NB4 (cell line): ENCODE results near the gene PCDH12.

Experiments used
- DNase-seq: peaks from one replicate; pipeline ENCODE4 v3.0.0; 2010; ENCODE audit warnings: low read depth
- H3K4me3 ChIP-seq: one replicate; pipeline ENCODE4 v1.5.1; 2011; ENCODE audit warnings: mild to moderate bottlenecking, low read depth, low read length, moderate library complexity
- MAX ChIP-seq: IDR thresholded peaks from 2 replicates; pipeline ENCODE4 v1.6.1; 2011; ENCODE audit warnings: low read depth, low read length
- MYC ChIP-seq: IDR thresholded peaks from 2 replicates; pipeline ENCODE4 v1.6.1; 2011; ENCODE audit warnings: low read depth, low read length
- POLR2A ChIP-seq: IDR thresholded peaks from 2 replicates; pipeline ENCODE4 v1.6.1; 2011; ENCODE audit warnings: mild to moderate bottlenecking; ENCODE audit not compliant: insufficient read length; ENCODE audit errors: extremely low read depth
- TF ChIP-seq, protein P1 (sequence below): IDR thresholded peaks from one replicate; pipeline ENCODE4 v1.5.1; 2012; ENCODE audit warnings: low read depth, low read length

PCDH12 gene

GRCh38 chr5:141997358-141997960 lies 39.5 kb upstream of the PCDH12 start:
- TF ChIP-seq MYC: no peak
- TF ChIP-seq, protein P1, sequence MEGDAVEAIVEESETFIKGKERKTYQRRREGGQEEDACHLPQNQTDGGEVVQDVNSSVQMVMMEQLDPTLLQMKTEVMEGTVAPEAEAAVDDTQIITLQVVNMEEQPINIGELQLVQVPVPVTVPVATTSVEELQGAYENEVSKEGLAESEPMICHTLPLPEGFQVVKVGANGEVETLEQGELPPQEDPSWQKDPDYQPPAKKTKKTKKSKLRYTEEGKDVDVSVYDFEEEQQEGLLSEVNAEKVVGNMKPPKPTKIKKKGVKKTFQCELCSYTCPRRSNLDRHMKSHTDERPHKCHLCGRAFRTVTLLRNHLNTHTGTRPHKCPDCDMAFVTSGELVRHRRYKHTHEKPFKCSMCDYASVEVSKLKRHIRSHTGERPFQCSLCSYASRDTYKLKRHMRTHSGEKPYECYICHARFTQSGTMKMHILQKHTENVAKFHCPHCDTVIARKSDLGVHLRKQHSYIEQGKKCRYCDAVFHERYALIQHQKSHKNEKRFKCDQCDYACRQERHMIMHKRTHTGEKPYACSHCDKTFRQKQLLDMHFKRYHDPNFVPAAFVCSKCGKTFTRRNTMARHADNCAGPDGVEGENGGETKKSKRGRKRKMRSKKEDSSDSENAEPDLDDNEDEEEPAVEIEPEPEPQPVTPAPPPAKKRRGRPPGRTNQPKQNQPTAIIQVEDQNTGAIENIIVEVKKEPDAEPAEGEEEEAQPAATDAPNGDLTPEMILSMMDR: no peak
- no peak for TF ChIP-seq MAX
- no peak for TF ChIP-seq POLR2A
- no peak overlapping the region for H3K4me3 ChIP-seq
- no peak for DNase-seq

- TF ChIP-seq, protein P1: no peak
- TF ChIP-seq POLR2A: no peak
- TF ChIP-seq MYC: no peak
- no peak for TF ChIP-seq MAX
- DNase-seq: no peak
- H3K4me3 ChIP-seq: no peak overlapping the region
Observed at GRCh38 chr5:141995656-141996055, 37.7 kb upstream of the PCDH12 start.

- no peak overlapping the region for H3K4me3 ChIP-seq
- no peak for DNase-seq
- no peak for TF ChIP-seq POLR2A
- TF ChIP-seq, protein P1: no peak
- no peak for TF ChIP-seq MYC
- TF ChIP-seq MAX: no peak
Observed at GRCh38 chr5:141994511-141995136, 36.6 kb upstream of the PCDH12 start.

- peak; percentile 63 for DNase-seq
- H3K4me3 ChIP-seq: no peak overlapping the region
- TF ChIP-seq, protein P1: peak; percentile 66
- TF ChIP-seq POLR2A: no peak
Observed at GRCh38 chr5:141992349-141992963, 34.5 kb upstream of the PCDH12 start.

DNA sequence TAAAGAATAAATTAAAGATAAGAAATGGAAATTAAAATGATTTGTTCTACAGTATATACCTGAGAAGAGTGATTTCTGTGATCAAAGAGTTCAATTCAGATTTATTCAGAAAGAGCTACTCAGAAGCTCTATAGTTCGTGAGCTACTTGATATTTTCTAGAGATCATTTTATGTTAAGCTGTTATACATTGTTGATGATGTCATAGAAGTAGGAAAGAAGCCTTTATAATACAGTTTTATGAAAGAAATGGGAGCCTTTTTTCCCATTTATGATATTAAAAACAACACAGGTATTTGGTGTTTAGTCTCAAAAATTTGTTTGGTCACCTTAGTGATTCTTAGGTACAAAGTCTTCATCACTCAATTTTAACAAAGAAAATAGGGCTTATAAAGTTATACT lies 31.7 kb upstream of the PCDH12 start:
- no peak for DNase-seq
- no peak for TF ChIP-seq POLR2A
- TF ChIP-seq MYC: no peak
- TF ChIP-seq, protein P1: no peak
- no peak for TF ChIP-seq MAX
- no peak overlapping the region for H3K4me3 ChIP-seq

- no peak for TF ChIP-seq MYC
- TF ChIP-seq, protein P1: no peak
- TF ChIP-seq MAX: no peak
- no peak for TF ChIP-seq POLR2A
- no peak overlapping the region for H3K4me3 ChIP-seq
- DNase-seq: no peak
Observed at GRCh38 chr5:141986072-141986471, 28.1 kb upstream of the PCDH12 start.
